CD4-positive, alpha-beta T cell treated with Interleukin-6 at 100 ng/mL for 8 hours (primary cell): ENCODE measurements around the gene FBXL16.
"Not testable (repeated sequence)": the region's sequence is repeated elsewhere in the genome, so short reads cannot be mapped to it uniquely, and the experiment has no call there.

ENCODE experiments used
- DNase-seq: peaks from one replicate; pipeline ENCODE4 v3.0.0-alpha.2; 2020; ENCODE audit warnings: mixed read lengths, low spot score

The FBXL16 gene

GRCh38 chr16:705431-706188, at the start of gene FBXL16:
TSS of gene FBXL16 (minus strand) at chr16:705801. CDS start at chr16:697405, 8,396 bp downstream.
- no peak for DNase-seq

- DNase-seq, result no peak
These were observed 49.1 kb upstream of the FBXL16 start for GRCh38 chr16:754656-755055.

GRCh38 chr16:754121-754607, 48.6 kb upstream of the FBXL16 start:
- not testable (repeated sequence) for DNase-seq

GRCh38 chr16:752007-752312, 46.4 kb upstream of the FBXL16 start:
- DNase-seq, result no peak

GRCh38 chr16:751152-752006, 45.8 kb upstream of the FBXL16 start:
- no peak for DNase-seq

GRCh38 chr16:750485-750884, 44.9 kb upstream of the FBXL16 start:
- no peak for DNase-seq

- DNase-seq, result no peak
These were observed 43.4 kb upstream of the FBXL16 start for GRCh38 chr16:749010-749409.

- DNase-seq, result no peak
These were observed 42.6 kb upstream of the FBXL16 start for GRCh38 chr16:747978-748746.

- DNase-seq, result no peak
These were observed 41.0 kb upstream of the FBXL16 start for GRCh38 chr16:746637-747036.

GRCh38 chr16:745739-746138, 40.1 kb upstream of the FBXL16 start:
- DNase-seq, result no peak

GRCh38 chr16:743794-744500, 38.3 kb upstream of the FBXL16 start:
- no peak for DNase-seq

GRCh38 chr16:742894-743293, 37.3 kb upstream of the FBXL16 start:
- not testable (repeated sequence) for DNase-seq

GRCh38 chr16:741986-742629, 36.5 kb upstream of the FBXL16 start:
- no peak for DNase-seq

- DNase-seq, result peak; percentile 83
These were observed 35.3 kb upstream of the FBXL16 start, which contains the start of gene CIAO3 for GRCh38 chr16:740764-741505. TSS of gene CIAO3 (minus strand) at chr16:740997. CDS start at chr16:740985, 12 bp downstream.

GRCh38 chr16:740459-740763, 34.8 kb upstream of the FBXL16 start:
- no peak for DNase-seq

GRCh38 chr16:739560-740458, 34.2 kb upstream of the FBXL16 start:
- no peak for DNase-seq

- no peak for DNase-seq
These were observed 31.4 kb upstream of the FBXL16 start for GRCh38 chr16:736936-737481.

GRCh38 chr16:735982-736453, 30.4 kb upstream of the FBXL16 start:
- no peak for DNase-seq
